NCI-H774 (cell line): ENCODE data around the gene LAMC3.
A peak's percentile ranks its signal among the peaks of the same experiment; 100 is the strongest.

Experiments
- DNase-seq: peaks from one replicate; lab custom pipeline; 2025; lab: John Stamatoyannopoulos, UW

LAMC3 gene

GRCh38 chr9:131121346-131121745 lies 112.4 kb downstream of the LAMC3 start:
- DNase-seq = no peak

- DNase-seq = no peak
These were observed 113.2 kb downstream of the LAMC3 start for GRCh38 chr9:131122158-131122557.

GRCh38 chr9:131125038-131125287 lies 116.0 kb downstream of the LAMC3 start:
- DNase-seq = no peak

DNA sequence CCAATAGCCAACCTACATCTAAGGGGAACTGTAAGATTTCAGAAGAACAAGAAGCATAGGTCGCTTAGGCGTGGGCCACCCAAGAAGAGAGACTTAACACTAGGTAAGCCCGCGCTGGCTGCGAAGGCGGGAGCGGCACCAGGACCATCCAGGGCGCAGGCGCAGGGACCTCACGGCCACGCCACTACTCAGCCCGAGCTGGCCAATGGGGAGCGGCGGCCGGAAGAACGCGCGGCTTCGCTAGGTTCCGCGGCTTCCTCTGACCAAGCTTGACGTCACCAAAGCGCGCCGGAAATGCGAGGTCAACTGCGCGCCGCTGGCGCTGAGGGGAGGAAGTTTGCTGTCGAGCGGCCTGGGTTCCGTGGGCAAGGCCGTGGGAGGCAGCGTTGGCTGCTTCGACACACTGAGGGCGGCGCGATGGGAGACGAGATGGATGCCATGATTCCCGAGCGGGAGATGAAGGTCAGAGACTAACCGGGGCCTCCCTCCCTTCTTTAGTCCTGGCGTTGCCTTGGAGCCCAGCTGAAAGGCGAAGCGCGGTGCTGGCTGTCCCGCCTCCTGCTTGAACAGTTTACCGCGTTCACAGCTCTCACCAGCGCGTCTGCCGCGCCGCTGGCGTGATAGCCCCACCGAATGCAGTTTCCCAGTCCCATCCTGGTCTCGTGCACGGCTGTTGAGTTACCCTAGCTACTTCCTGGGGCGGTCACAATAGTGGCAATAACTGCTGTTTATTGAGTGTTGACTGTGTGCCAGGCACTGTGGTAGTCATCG lies 116.5 kb downstream of the LAMC3 start, which contains the start of gene NUP214:
NUP214 (plus strand) TSS at position 299 of the 771 bp plus-strand sequence; CDS start at position 418, 119 bp downstream.
- DNase-seq = peak; percentile 99

DNA sequence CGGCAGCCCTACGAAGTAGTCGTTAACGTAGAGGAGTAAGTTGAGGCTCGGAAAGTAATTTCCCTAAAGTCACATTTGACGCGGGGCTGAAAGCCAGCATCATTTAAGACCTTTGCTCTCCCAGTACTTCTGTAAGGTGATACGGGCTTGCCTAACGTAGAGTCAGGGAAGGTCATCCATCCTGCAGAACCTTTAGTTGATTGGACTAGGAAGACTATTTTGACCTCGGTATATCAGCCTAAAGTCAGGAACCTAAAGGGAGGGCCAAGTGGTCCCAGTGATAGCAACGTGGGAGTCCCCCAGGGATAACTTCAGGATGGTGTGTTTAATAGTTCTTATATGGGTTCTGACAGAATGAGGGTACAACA lies 117.1 kb downstream of the LAMC3 start:
- DNase-seq = no peak

DNA sequence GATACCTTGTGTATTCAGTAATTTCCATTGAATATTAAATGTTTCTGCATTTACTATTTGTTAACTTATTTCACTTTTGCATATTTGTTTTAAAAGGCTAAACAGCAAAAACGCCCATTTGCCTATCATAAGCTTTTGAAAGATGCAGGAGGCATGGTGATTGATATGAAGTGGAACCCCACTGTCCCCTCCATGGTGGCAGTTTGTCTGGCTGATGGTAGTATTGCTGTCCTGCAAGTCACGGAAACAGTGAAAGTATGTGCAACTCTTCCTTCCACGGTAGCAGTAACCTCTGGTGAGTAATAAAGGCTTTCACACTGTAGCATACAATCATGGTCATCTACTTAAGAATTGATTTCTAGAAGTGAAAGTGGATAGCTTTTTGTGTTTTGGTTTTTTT lies 120.2 kb downstream of the LAMC3 start:
- no peak for DNase-seq

GRCh38 chr9:131138676-131139075 lies 129.7 kb downstream of the LAMC3 start:
- DNase-seq = no peak

- DNase-seq = no peak
These were observed 131.1 kb downstream of the LAMC3 start for GRCh38 chr9:131140112-131140511.

GRCh38 chr9:131140550-131140949 lies 131.6 kb downstream of the LAMC3 start:
- DNase-seq = no peak

DNA sequence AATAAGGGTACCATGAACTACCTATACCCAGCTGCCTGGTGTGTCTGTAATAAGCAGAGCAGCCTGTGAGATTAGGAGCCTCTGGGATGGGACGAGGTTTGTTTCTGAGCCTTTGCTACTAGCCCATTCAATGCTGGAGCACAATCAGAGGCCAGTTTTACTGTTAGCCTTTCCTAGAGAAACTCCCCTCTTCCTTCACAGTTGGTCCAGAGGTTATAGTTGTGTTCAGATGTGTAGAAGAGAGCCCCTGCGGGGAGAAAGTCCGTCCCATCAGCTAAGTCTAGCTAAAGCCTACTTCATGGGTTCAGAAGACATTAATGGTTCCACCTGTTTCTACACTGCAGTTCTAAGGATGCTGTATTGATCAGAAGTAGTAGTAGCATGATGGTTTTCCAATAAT lies 133.2 kb downstream of the LAMC3 start:
- no peak for DNase-seq
